GM12872 (cell line): Measurements from ENCODE around the gene CACNA1C.

ENCODE experiments used
- TF ChIP-seq, protein P1 (sequence below): IDR thresholded peaks from 3 replicates; pipeline ENCODE4 v1.5.1; 2011; ENCODE audit warnings: low read depth, mild to moderate bottlenecking, low read length, moderate library complexity; ENCODE audit not compliant: insufficient read depth

Gene CACNA1C

GRCh38 chr12:2639020-2639298 lies 586.2 kb downstream of the CACNA1C start:
- TF ChIP-seq, protein P1, sequence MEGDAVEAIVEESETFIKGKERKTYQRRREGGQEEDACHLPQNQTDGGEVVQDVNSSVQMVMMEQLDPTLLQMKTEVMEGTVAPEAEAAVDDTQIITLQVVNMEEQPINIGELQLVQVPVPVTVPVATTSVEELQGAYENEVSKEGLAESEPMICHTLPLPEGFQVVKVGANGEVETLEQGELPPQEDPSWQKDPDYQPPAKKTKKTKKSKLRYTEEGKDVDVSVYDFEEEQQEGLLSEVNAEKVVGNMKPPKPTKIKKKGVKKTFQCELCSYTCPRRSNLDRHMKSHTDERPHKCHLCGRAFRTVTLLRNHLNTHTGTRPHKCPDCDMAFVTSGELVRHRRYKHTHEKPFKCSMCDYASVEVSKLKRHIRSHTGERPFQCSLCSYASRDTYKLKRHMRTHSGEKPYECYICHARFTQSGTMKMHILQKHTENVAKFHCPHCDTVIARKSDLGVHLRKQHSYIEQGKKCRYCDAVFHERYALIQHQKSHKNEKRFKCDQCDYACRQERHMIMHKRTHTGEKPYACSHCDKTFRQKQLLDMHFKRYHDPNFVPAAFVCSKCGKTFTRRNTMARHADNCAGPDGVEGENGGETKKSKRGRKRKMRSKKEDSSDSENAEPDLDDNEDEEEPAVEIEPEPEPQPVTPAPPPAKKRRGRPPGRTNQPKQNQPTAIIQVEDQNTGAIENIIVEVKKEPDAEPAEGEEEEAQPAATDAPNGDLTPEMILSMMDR, result no peak

- TF ChIP-seq, protein P1, result no peak
These were observed 587.5 kb downstream of the CACNA1C start for GRCh38 chr12:2640281-2640680.

DNA sequence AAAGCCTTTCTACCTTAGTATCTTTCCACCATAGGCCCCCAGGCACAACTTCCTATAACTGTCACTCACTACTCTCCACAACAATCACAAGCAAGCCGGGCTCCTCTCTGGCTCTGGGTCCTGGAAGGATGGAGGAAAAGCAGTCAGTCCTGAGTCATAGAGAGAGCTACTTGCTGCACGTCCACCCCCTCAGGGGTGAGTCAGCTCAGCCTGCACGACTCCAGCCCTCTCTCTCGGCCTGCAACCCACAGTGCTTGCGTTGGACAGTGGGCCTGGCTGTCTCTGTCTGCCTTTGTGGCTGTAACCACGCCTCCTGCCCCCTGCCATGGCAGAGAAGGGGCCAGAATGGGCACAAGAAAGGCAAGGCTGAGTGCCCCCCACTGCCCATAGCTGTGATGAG lies 587.9 kb downstream of the CACNA1C start:
- TF ChIP-seq, protein P1, result no peak

DNA sequence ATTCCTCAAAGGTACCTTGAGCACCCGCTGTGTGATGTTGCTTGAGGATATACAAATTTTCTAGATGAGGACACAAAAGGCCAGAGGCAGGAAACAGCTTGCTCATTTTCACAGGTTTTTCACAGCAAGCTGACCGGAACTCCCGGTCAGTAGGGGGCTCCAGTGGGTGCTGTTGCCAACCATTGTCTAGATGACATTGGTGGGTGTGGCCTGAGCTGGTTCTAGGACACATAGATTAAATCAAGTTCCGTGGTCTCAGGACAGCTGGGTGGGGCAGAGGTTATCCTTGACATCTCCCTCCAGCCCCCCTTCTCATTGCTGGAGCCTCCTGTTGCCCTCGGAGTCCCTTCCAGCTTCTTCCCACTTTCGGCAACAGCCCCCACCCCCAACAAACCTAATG lies 588.4 kb downstream of the CACNA1C start:
- TF ChIP-seq, protein P1, result peak; percentile 21; the same call in 1 of the 3 replicates

DNA sequence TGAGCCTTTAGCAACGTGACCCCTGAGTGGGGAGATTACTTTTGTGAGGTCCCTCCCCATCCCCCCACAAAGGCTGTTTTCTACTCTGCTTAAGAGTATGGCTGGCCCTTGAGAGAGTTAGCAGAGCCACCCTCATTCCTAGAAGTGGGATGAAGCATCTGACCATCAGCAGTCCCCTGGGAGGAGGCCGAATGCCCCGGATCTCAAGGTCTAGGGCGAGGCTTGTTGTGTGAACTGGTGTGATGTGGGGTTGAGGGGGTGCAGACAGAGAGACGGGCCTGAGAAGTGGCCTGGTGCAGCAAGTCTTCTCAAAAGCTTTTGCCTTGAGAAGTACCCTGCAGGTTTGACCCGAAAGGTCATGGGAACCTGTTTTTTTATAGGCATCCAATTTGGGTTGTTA lies 589.0 kb downstream of the CACNA1C start:
- TF ChIP-seq, protein P1, result no peak

GRCh38 chr12:2642176-2642892 lies 589.5 kb downstream of the CACNA1C start:
- TF ChIP-seq, protein P1, result no peak

GRCh38 chr12:2642896-2643425 lies 590.2 kb downstream of the CACNA1C start:
- TF ChIP-seq, protein P1, result no peak
